ENCODE results near the gene MTG1.

DNA sequence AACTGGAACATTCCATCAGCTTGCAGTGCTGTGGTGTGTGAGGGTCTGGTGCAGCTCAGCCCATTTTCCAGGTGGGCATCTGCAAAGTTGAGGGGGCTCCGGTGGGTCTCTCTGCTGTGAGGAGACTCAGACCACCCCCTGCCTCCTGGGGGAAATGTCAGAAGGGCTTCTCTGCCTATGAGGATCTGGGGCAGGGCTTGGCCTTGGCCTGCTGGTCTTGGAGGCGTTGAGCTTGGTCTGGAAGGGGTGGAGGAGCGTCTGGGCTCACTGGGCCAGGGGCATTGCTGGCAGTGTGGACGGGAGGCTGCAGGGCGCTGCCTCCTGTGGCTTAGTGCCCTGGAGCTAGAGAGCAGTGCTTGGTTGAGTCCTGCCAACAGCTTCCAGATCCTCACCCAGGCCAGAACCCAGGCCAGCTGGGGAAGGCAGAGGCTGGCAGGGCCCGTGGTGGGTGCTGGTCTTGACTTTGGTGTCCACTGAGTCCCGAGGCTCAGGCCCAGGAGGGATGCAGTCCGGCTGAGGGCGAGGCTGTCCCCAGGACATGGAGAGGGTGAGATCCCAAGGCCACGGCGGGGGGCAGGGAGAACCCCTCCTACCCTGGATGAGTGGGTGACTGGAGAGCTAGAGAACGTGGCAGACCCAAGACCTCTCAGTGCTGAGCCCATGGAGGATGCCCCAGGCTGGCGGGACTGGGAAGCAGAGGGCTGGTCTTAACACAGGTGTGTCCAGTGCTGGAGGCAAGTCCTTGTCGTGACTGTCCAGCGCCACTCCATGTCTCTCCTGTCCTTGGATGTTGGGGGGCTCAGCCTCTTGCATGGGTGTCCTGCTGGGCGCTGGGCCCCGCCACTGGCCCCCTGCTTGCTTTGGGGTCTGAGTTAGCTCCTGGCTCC is 27.6 kb downstream of the MTG1 start:
- TF ChIP-seq CTCF (IDR thresholded peaks at IDR 0.05) (no peak), EP300 (IDR thresholded peaks at IDR 0.05) (no peak), POLR2A (IDR thresholded peaks at IDR 0.05) (no peak), POLR2AphosphoS5 (IDR thresholded peaks at IDR 0.05) (no peak)

Measured in sigmoid colon (tissue), 4 donors.